Thoracic aorta (tissue), 2 donors: ENCODE results near the gene DPH3. TPM values are rescaled to one million over a fixed set of nuclear protein-coding genes. Genes with fewer than 3 reads are reported as not detected.

Experiments
- ATAC-seq: fragments of 150-250 bp; one replicate; pipeline ENCODE4 v1.8.0; 2017; ENCODE audit warnings: low read depth; ENCODE audit not compliant: insufficient number of reproducible peaks, low FRiP score
- DNase-seq: peaks from one replicate; pipeline ENCODE4 v3.0.0-alpha.2; 2020; ENCODE audit warnings: low spot score
- H3K27ac ChIP-seq, 2 donors: fragments of 200-600 bp; sonication (generic); 1 replicate in 1 of 2; 2 replicates in 1 of 2; pipeline ENCODE4 v1.5.1; 2016; ENCODE audit warnings: mild to moderate bottlenecking in 2 of 2, moderate library complexity in 2 of 2
- H3K27me3 ChIP-seq: fragments of 200-600 bp; sonication (generic); replicated peaks from 2 replicates; pipeline ENCODE4 v1.6.0; 2016; ENCODE audit warnings: mild to moderate bottlenecking; ENCODE audit not compliant: insufficient read depth
- H3K36me3 ChIP-seq: fragments of 200-600 bp; sonication (generic); one replicate; pipeline ENCODE4 v1.5.1; 2016
- H3K4me1 ChIP-seq, 2 donors: fragments of 200-600 bp; sonication (generic); 1 replicate in 1 of 2; 2 replicates in 1 of 2; pipeline versions ENCODE4 v1.5.1 to v1.6.0; 2016; ENCODE audit warnings: low read depth in 2 of 2, mild to moderate bottlenecking in 1 of 2; ENCODE audit not compliant: control insufficient read depth in 1 of 2
- H3K4me3 ChIP-seq: fragments of 200-600 bp; sonication (generic); 2 replicates; pipeline ENCODE4 v1.5.1; 2016; ENCODE audit warnings: mild to moderate bottlenecking
- H3K9me3 ChIP-seq: fragments of 200-600 bp; sonication (generic); 2 replicates; pipeline ENCODE4 v1.5.1; 2016
- total RNA-seq, 2 donors: library from RNA; depleted of rRNA; stranded (reverse); fragments of >200 nt; gene quantifications; one replicate each; pipeline versions ENCODE4 v1.1.0 to v1.2.3, GENCODE V29; 2016
- TF ChIP-seq, protein P1 (sequence below): fragments of 200-600 bp; sonication (generic); IDR thresholded peaks from one replicate; pipeline ENCODE4 v1.5.1; 2019; ENCODE audit warnings: antibody characterized with exemption

Gene DPH3
- total RNA-seq, 2 donors from 2014 or later = 14.4 to 29.3 TPM

GRCh38 chr3:16242177-16242576 is 22.6 kb downstream of the DPH3 start:
- Histone ChIP-seq H3K4me3 (no peak overlapping the region), H3K9me3 (no peaks in the 10 kb centered on the region), H3K27me3 (no peaks in the 10 kb centered on the region), H3K4me1 (peaks cover 19 to 27% of the 10 kb centered on the region in 2 donors), H3K36me3 (no peaks in the 10 kb centered on the region), H3K27ac (no peak overlapping the region)
- DNase-seq (no peak), ATAC-seq (no peak)
- TF ChIP-seq, protein P1, sequence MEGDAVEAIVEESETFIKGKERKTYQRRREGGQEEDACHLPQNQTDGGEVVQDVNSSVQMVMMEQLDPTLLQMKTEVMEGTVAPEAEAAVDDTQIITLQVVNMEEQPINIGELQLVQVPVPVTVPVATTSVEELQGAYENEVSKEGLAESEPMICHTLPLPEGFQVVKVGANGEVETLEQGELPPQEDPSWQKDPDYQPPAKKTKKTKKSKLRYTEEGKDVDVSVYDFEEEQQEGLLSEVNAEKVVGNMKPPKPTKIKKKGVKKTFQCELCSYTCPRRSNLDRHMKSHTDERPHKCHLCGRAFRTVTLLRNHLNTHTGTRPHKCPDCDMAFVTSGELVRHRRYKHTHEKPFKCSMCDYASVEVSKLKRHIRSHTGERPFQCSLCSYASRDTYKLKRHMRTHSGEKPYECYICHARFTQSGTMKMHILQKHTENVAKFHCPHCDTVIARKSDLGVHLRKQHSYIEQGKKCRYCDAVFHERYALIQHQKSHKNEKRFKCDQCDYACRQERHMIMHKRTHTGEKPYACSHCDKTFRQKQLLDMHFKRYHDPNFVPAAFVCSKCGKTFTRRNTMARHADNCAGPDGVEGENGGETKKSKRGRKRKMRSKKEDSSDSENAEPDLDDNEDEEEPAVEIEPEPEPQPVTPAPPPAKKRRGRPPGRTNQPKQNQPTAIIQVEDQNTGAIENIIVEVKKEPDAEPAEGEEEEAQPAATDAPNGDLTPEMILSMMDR = no peak

DNA sequence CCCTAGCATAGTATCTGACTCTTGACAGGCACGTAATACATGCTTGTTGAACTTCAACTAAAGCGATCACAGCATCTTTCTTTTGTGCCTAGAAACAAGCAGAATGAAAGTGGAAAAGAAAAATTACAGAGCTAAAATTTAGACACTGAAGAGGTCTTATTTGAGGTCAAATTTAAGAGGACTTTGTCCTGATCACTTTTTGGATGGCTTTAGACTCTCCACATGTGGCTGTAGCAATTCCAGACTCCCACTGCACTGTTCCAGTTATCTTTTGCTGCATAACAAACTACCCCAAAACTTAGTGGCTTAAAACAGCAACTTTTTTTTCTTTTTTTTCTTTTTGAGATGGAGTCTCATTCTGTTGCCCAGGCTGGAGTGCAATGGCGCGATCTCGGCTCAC is 23.5 kb downstream of the DPH3 start:
- TF ChIP-seq, protein P1 = no peak
- no peak overlapping the region for H3K27ac ChIP-seq
- H3K4me3 ChIP-seq = no peak overlapping the region
- no peaks in the 10 kb centered on the region for H3K9me3 ChIP-seq
- H3K4me1 ChIP-seq = peaks cover 23 to 37% of the 10 kb centered on the region in 2 donors
- no peaks in the 10 kb centered on the region for H3K36me3 ChIP-seq
- no peak for DNase-seq
- ATAC-seq = no peak
- no peaks in the 10 kb centered on the region for H3K27me3 ChIP-seq

GRCh38 chr3:16240229-16241023 is 24.3 kb downstream of the DPH3 start:
- H3K27me3 ChIP-seq = no peaks in the 10 kb centered on the region
- DNase-seq (no peak), ATAC-seq (no peak)
- TF ChIP-seq, protein P1 = no peak
- H3K4me1 ChIP-seq = peaks cover 23 to 34% of the 10 kb centered on the region in 2 donors
- H3K4me3 ChIP-seq = no peak overlapping the region
- H3K9me3 ChIP-seq = no peaks in the 10 kb centered on the region
- no peak overlapping the region for H3K27ac ChIP-seq
- H3K36me3 ChIP-seq = no peaks in the 10 kb centered on the region

- DNase-seq = no peak
- Histone ChIP-seq H3K27ac (no peak overlapping the region), H3K36me3 (no peaks in the 10 kb centered on the region), H3K27me3 (no peaks in the 10 kb centered on the region), H3K9me3 (no peaks in the 10 kb centered on the region), H3K4me1 (peaks cover 19 to 28% of the 10 kb centered on the region in 2 donors), H3K4me3 (no peak overlapping the region)
- TF ChIP-seq, protein P1 = no peak
- ATAC-seq = no peak
Observed at GRCh38 chr3:16239780-16240179, 25.0 kb downstream of the DPH3 start.

GRCh38 chr3:16239086-16239770 is 25.5 kb downstream of the DPH3 start:
- DNase-seq = no peak
- H3K4me1 ChIP-seq = peaks cover 14 to 22% of the 10 kb centered on the region in 2 donors
- ATAC-seq = no peak
- no peak overlapping the region for H3K4me3 ChIP-seq
- H3K27me3 ChIP-seq = no peaks in the 10 kb centered on the region
- H3K9me3 ChIP-seq = no peaks in the 10 kb centered on the region
- H3K27ac ChIP-seq = no peak overlapping the region
- H3K36me3 ChIP-seq = no peaks in the 10 kb centered on the region
- TF ChIP-seq, protein P1 = no peak
